Measurements from ENCODE around the gene DIS3L2. TPM values are rescaled to one million over a fixed set of nuclear protein-coding genes. Genes with fewer than 3 reads are reported as not detected.

DIS3L2 gene
- total and polyA plus RNA-seq, 2 of the 8 experiments (the other 6 are each of a cell fraction or from before 2014, with no cell fraction given), result 11.5 to 21.6 TPM

GRCh38 chr2:231924889-231925275, 36.6 kb upstream of the DIS3L2 start:
- FAIRE-seq, result no peak
- Histone ChIP-seq H2BK20ac (ENCODE audit: low read length) (no peak overlapping the region), H2BK120ac (replicated peaks; ENCODE audit: low read depth, low read length) (no peak overlapping the region), H4K91ac (replicated peaks; ENCODE audit: insufficient read length, low read length) (peak overlapping the region; percentile 87), H3K14ac (ENCODE audit: insufficient read length) (no peak overlapping the region), H3K36me3 (ENCODE audit: control insufficient read depth in 2 of 4, insufficient read depth in 4 of 4, low read length in 3 of 4) (no peaks in the 10 kb centered on the region), H2BK5ac (ENCODE audit: low read depth, low read length) (no peak overlapping the region), H2AK5ac (ENCODE audit: low read depth, low read length) (no peak overlapping the region), H3K27ac (ENCODE audit: low read depth, low read length) (no peak overlapping the region), H4K8ac (ENCODE audit: extremely low read depth, insufficient read depth, low read length) (peak overlapping the region; percentile 79; the same call in 1 of the 2 replicates), H2AFZ (ENCODE audit: low read length) (peak overlapping the region; percentile 90; the same call in 1 of the 2 replicates), H3K4me3 (ENCODE audit: extremely low read depth in 1 of 4, insufficient read depth in 2 of 4, low read depth in 3 of 4, low read length in 4 of 4) (peak overlapping the region; percentile 52 to 75 (median 66); a peak in 5 of 8 replicates), H3K18ac (ENCODE audit: extremely low read depth, low read length) (no peak overlapping the region; the same call in 1 of the 2 replicates), H3K9me3 (ENCODE audit: insufficient read depth in 2 of 2, low read depth in 1 of 2, low read length in 1 of 2) (no peaks in the 10 kb centered on the region), H3K23ac (ENCODE audit: insufficient read length) (no peak overlapping the region), H3K56ac (replicated peaks; ENCODE audit: insufficient read length, low read depth, low read length) (no peak overlapping the region), H3K4me1 (replicated peaks in 1 of 4; ENCODE audit: control insufficient read depth in 3 of 4, insufficient read depth in 4 of 4, low read length in 3 of 4) (peaks cover 3 to 20% (median 14%) of the 10 kb centered on the region in 4 experiments), H4K5ac (ENCODE audit: insufficient read length, low read depth, low read length) (no peak overlapping the region), H3K79me1 (ENCODE audit: low read depth, low read length) (no peaks in the 10 kb centered on the region), H2BK12ac (ENCODE audit: low read depth, low read length) (peak overlapping the region; percentile 52; the same call in 1 of the 2 replicates), H3K23me2 (ENCODE audit: low read depth, low read length) (peaks cover 20% of the 10 kb centered on the region), H3K9ac (replicated peaks in 1 of 4; ENCODE audit: extremely low read depth in 1 of 4, low read depth in 3 of 4, low read length in 3 of 4) (no peak overlapping the region), H3K79me2 (ENCODE audit: control insufficient read depth in 1 of 2, insufficient read depth in 2 of 2, low read length in 2 of 2) (no peaks in the 10 kb centered on the region), H3K4me2 (ENCODE audit: insufficient read depth in 1 of 2, low read depth in 2 of 2, low read length in 2 of 2) (peak overlapping the region; percentile 80 to 100), H4K20me1 (replicated peaks in 1 of 2; ENCODE audit: control insufficient read depth in 1 of 2, insufficient read depth in 2 of 2, low read length in 2 of 2) (peaks cover 0 to 2% of the 10 kb centered on the region in 2 experiments), H3K4ac (replicated peaks; ENCODE audit: insufficient read length, low read depth, low read length) (no peak overlapping the region), H2BK15ac (ENCODE audit: low read length) (0 out of 2 replicates have a peak overlapping the region, but pooled peaks have one; percentile 61), H3K27me3 (replicated peaks in 1 of 4; ENCODE audit: control insufficient read depth in 3 of 4, extremely low read depth in 1 of 4, insufficient read depth in 3 of 4, low read length in 3 of 4) (peaks cover 24 to 55% (median 43%) of the 10 kb centered on the region in 4 experiments)
- ChIA-PET POLR2A (ENCODE audit: partially characterized antibody) (interaction anchor here (0.8 to 2.5 kb wide), 6 partner anchors 8 to 445 kb away, joined by 3 to 10 read pairs (median 4); partner anchors contain the start of gene DIS3L2), CTCF (ENCODE audit: partially characterized antibody) (interaction anchor here (0.6 to 17.2 kb wide), 47 partner anchors 8 to 512 kb away, joined by 3 to 220 read pairs (median 4); no protein-coding TSS in a partner anchor)
- 38% methylated on average over 7 of the region's 8 CpGs; no CpG with 5 or more reads in 1 of the 2 experiments for WGBS, 2 experiments (ENCODE audit: extremely low coverage in 1 of 2, insufficient coverage in 1 of 2, insufficient read length in 1 of 2, insufficient replicate concordance in 2 of 2, low coverage in 1 of 2, low lambda C conversion rate in 2 of 2, missing lambda C conversion rate in 1 of 2)
- no peak for DNase-seq (ENCODE audit: low read depth in 1 of 2, low spot score in 2 of 2)

All from H1 (cell line).